Measurements from ENCODE around the gene UBB. TPM values are rescaled to one million over a fixed set of nuclear protein-coding genes. Genes with fewer than 3 reads are reported as not detected.

Gene UBB
- total RNA-seq, 1 donor from 2014 or later: 1,783 TPM

GRCh38 chr17:16339402-16339801 lies 41.5 kb upstream of the UBB start:
- no peak for FAIRE-seq
- DNase-seq (ENCODE audit: low read depth): no peak

GRCh38 chr17:16339959-16340358 lies 40.9 kb upstream of the UBB start:
- Histone ChIP-seq H4K20me1 (ENCODE audit: insufficient read depth, low read length) (no peaks in the 10 kb centered on the region), H3K4me2 (ENCODE audit: low read length) (no peak overlapping the region), H3K27me3 (ENCODE audit: insufficient read depth, low read length) (no peaks in the 10 kb centered on the region), H3K27ac (ENCODE audit: low read depth, low read length) (no peak overlapping the region), H3K79me2 (ENCODE audit: insufficient read depth, low read length) (no peaks in the 10 kb centered on the region), H3K4me3 (ENCODE audit: insufficient read depth, low read depth, low read length) (no peak overlapping the region), H3K4me1 (ENCODE audit: insufficient read depth, low read length) (peaks cover 4% of the 10 kb centered on the region), H3K9me3 (ENCODE audit: insufficient read depth, low read depth, low read length) (no peaks in the 10 kb centered on the region), H3K36me3 (ENCODE audit: insufficient read depth, low read length) (peaks cover 3% of the 10 kb centered on the region), H3K9ac (ENCODE audit: low read length) (no peak overlapping the region), H2AFZ (ENCODE audit: low read depth, low read length) (no peak overlapping the region)
- Mint-ChIP-seq H3K9me3 (ENCODE audit: unreplicated experiment) (no peaks in the 10 kb centered on the region), H3K36me3 (ENCODE audit: low read depth, unreplicated experiment) (peaks cover 8% of the 10 kb centered on the region), H3K4me3 (ENCODE audit: unreplicated experiment) (no peak overlapping the region), H3K27me3 (ENCODE audit: low read depth, unreplicated experiment) (no peaks in the 10 kb centered on the region), H3K27ac (ENCODE audit: unreplicated experiment) (no peak overlapping the region), H3K4me1 (ENCODE audit: low read depth, unreplicated experiment) (no peaks in the 10 kb centered on the region)
- FAIRE-seq (no peak), DNase-seq (ENCODE audit: low read depth) (no peak)
- no peak for TF ChIP-seq EZH2 (IDR thresholded peaks at IDR 0.05; ENCODE audit: insufficient read depth, low read length)
- TF ChIP-seq CTCF (IDR thresholded peaks at IDR 0.05; ENCODE audit: insufficient read depth, low read depth, low read length): no peak

More at GRCh38 chr17:16339402-16339801, 41.5 kb upstream of the UBB start:
- Histone ChIP-seq H3K4me2 (ENCODE audit: low read length) (no peak overlapping the region), H3K4me3 (ENCODE audit: insufficient read depth, low read depth, low read length) (no peak overlapping the region), H3K4me1 (ENCODE audit: insufficient read depth, low read length) (peaks cover 4% of the 10 kb centered on the region), H3K79me2 (ENCODE audit: insufficient read depth, low read length) (no peaks in the 10 kb centered on the region), H3K9me3 (ENCODE audit: insufficient read depth, low read depth, low read length) (no peaks in the 10 kb centered on the region), H4K20me1 (ENCODE audit: insufficient read depth, low read length) (no peaks in the 10 kb centered on the region), H3K27ac (ENCODE audit: low read depth, low read length) (no peak overlapping the region), H3K9ac (ENCODE audit: low read length) (no peak overlapping the region), H3K36me3 (ENCODE audit: insufficient read depth, low read length) (peaks cover 3% of the 10 kb centered on the region), H2AFZ (ENCODE audit: low read depth, low read length) (no peak overlapping the region), H3K27me3 (ENCODE audit: insufficient read depth, low read length) (no peaks in the 10 kb centered on the region)
- Mint-ChIP-seq H3K9me3 (ENCODE audit: unreplicated experiment) (no peaks in the 10 kb centered on the region), H3K27ac (ENCODE audit: unreplicated experiment) (no peak overlapping the region), H3K4me1 (ENCODE audit: low read depth, unreplicated experiment) (no peaks in the 10 kb centered on the region), H3K4me3 (ENCODE audit: unreplicated experiment) (no peak overlapping the region), H3K36me3 (ENCODE audit: low read depth, unreplicated experiment) (peaks cover 8% of the 10 kb centered on the region), H3K27me3 (ENCODE audit: low read depth, unreplicated experiment) (no peaks in the 10 kb centered on the region)
- TF ChIP-seq EZH2 (IDR thresholded peaks at IDR 0.05; ENCODE audit: insufficient read depth, low read length) (no peak), CTCF (IDR thresholded peaks at IDR 0.05; ENCODE audit: insufficient read depth, low read depth, low read length) (no peak)

- Histone ChIP-seq H3K79me2 (ENCODE audit: insufficient read depth, low read length) (no peaks in the 10 kb centered on the region), H3K9me3 (ENCODE audit: insufficient read depth, low read depth, low read length) (no peaks in the 10 kb centered on the region), H4K20me1 (ENCODE audit: insufficient read depth, low read length) (no peaks in the 10 kb centered on the region), H2AFZ (ENCODE audit: low read depth, low read length) (no peak overlapping the region), H3K9ac (ENCODE audit: low read length) (no peak overlapping the region), H3K4me2 (ENCODE audit: low read length) (no peak overlapping the region), H3K27me3 (ENCODE audit: insufficient read depth, low read length) (no peaks in the 10 kb centered on the region), H3K36me3 (ENCODE audit: insufficient read depth, low read length) (peaks cover 10% of the 10 kb centered on the region), H3K4me1 (ENCODE audit: insufficient read depth, low read length) (peaks cover 4% of the 10 kb centered on the region), H3K4me3 (ENCODE audit: insufficient read depth, low read depth, low read length) (no peak overlapping the region), H3K27ac (ENCODE audit: low read depth, low read length) (no peak overlapping the region)
- no peaks in the 10 kb centered on the region for H3K4me1 Mint-ChIP-seq (ENCODE audit: low read depth, unreplicated experiment)
- peaks cover 8% of the 10 kb centered on the region for H3K36me3 Mint-ChIP-seq (ENCODE audit: low read depth, unreplicated experiment)
- no peak overlapping the region for H3K4me3 Mint-ChIP-seq (ENCODE audit: unreplicated experiment)
- FAIRE-seq (no peak), DNase-seq (ENCODE audit: low read depth) (peak; percentile 66)
- no peak overlapping the region for H3K27ac Mint-ChIP-seq (ENCODE audit: unreplicated experiment)
- H3K27me3 Mint-ChIP-seq (ENCODE audit: low read depth, unreplicated experiment): no peaks in the 10 kb centered on the region
- H3K9me3 Mint-ChIP-seq (ENCODE audit: unreplicated experiment): no peaks in the 10 kb centered on the region
- TF ChIP-seq EZH2 (IDR thresholded peaks at IDR 0.05; ENCODE audit: insufficient read depth, low read length) (no peak), CTCF (IDR thresholded peaks at IDR 0.05; ENCODE audit: insufficient read depth, low read depth, low read length) (no peak)
Measured at GRCh38 chr17:16342979-16343378, 37.9 kb upstream of the UBB start.
